ENCODE data around the gene SLC30A1. TPM values are rescaled to one million over a fixed set of nuclear protein-coding genes. Genes with fewer than 3 reads are reported as not detected.
"Not testable (repeated sequence)": the region's sequence is repeated elsewhere in the genome, so short reads cannot be mapped to it uniquely, and the experiment has no call there.

SLC30A1 gene
- total RNA-seq, 2 experiments from 2014 or later: 11.3 to 12.1 TPM

DNA sequence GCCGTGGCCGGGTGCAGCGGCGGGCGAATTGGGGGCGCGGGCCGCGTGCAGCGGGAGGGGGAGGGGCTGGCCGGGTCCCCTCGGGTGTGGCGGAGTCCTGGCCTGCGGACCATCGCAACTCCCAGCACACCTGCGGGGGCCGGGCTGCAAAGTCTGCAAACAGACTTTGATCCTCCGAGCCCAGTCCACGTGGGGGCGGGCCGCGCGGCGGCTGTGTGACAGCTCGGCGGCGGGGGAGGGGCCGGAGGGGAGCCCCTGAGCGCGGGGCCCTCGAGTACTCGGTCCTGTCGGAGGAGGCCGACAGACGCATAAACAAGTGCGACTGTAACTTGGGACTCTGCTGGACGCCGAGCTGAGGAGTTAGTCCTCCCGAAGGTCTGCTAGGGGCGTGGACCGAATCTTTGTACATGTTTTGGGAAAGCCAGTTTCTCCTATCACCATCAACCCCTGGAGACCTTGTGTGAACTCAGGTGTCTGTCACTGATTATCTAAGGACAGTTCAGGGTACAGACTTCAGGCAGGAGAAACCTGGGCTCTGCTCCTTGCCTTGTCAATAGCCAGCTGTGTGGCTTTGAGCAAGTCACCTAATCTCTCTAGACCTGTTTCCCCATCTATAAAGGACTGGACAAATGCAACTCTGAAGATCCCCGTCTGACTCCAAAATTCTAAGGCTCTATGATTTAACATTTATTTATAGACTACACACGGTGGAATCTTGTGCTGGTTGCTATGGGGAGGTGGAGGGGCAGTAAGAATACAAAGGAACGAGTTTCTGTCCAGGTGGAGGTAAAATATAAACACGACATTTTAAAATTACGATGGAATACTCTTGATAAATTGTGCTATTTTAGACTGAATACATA is 710 bp upstream of the SLC30A1 start:
- H3K9me3 Mint-ChIP-seq: no peaks in the 10 kb centered on the region
- peak overlapping the region; percentile 59 for H3K27ac Mint-ChIP-seq
- DNase-seq: no peak
- no peaks in the 10 kb centered on the region for H3K27me3 Mint-ChIP-seq
- H3K36me3 Mint-ChIP-seq: peaks cover 9% of the 10 kb centered on the region
- peaks cover 23% of the 10 kb centered on the region for H3K4me1 Mint-ChIP-seq
- peak overlapping the region; percentile 75 for H3K4me3 Mint-ChIP-seq

DNA sequence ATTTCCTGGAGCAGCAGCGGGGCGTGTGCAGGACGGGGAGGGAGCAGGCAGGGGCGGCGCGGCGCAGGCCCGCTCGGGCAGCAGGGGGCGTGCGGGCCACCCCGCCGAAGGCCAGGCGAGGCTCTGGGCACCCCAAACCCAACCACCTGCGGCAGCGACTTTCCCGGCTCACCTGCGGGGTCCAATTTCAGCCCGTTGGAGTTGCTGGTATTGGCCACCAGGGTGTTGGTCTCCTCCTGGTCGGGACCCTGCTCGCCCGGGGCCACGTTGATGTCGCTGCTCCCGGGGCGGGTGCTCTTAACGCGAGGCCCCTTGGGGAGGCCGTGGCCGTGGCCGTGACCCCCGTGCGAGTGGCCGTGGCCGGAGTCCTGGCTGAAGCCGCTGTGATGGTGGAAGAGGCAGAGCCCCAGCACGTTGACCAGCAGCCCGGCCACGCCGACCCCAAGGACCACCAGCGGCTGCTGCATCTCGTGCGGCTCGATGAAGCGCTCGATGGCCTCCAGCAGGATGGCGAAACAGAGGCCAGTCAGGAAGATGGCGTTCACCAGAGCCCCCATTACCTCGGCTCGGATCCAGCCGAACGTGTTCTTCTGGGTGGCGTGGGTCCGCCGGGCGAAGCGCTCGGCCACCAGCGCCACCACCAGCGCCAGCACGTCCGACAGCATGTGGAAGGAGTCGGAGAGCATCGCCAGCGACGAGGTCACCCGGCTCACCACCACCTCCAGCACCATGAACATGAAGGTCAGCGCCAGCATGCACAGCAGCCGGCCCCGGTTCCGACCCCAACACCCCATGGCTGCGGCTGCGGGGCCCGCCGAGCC is 932 bp downstream of the SLC30A1 start:
- Mint-ChIP-seq H3K9me3 (no peaks in the 10 kb centered on the region), H3K27me3 (no peaks in the 10 kb centered on the region), H3K4me3 (peak overlapping the region; percentile 92), H3K36me3 (peaks cover 18% of the 10 kb centered on the region), H3K27ac (peak overlapping the region; percentile 92), H3K4me1 (peaks cover 33% of the 10 kb centered on the region)
- DNase-seq: peak; percentile 85

DNA sequence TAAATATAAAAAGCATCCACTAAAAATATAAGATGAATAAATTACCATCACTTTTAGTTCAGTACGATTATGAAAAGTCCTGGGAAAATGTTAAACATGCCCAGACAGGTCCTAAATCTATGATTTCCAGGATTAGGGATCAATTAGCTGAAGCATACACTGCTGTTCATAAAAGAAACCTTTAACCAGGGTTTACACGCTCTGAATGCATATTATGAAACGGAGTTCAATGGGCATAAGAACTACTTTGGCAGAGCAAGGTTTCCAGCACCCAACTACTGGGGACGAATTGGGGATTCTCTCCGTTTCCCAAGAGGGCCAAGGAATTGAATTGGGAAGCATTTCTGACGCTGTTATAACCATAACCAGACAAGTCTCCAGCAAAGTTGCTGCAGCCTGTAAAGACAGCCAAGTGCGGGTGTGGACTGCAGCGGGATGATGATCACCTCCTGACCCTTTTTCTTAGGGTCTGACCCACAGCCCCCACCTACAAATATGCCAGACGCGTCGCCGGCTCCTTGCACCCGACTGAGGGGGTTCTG is 1.6 kb downstream of the SLC30A1 start:
- peak overlapping the region; percentile 92 for H3K4me3 Mint-ChIP-seq
- H3K4me1 Mint-ChIP-seq: peaks cover 33% of the 10 kb centered on the region
- no peaks in the 10 kb centered on the region for H3K9me3 Mint-ChIP-seq

DNA sequence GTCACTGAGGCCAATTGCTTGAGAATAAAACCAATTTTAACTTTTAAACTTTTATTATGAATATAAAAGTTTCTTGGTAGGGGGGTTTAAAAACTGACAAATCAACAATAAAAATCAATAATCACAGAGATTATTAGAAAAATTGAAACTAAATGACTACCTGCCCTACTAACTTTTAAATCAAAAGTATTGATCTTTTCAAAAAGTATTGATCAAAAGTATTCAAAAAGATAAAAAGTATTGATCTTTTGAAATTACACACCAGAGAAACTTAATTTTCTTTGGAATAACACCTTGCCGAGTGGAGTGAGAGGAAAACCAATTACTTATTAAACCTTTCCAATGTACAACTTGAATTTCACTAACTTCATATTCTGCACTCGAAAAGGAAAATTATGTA is 2.2 kb downstream of the SLC30A1 start:
- no peaks in the 10 kb centered on the region for H3K27me3 Mint-ChIP-seq
- H3K27ac Mint-ChIP-seq: no peak overlapping the region
- no peak for DNase-seq
- H3K36me3 Mint-ChIP-seq: peaks cover 18% of the 10 kb centered on the region
- peaks cover 30% of the 10 kb centered on the region for H3K4me1 Mint-ChIP-seq
- H3K9me3 Mint-ChIP-seq: no peaks in the 10 kb centered on the region
- peak overlapping the region; percentile 92 for H3K4me3 Mint-ChIP-seq

More for the DNA sequence above, 1.6 kb downstream of the SLC30A1 start:
- DNase-seq: no peak
- no peak overlapping the region for H3K27ac Mint-ChIP-seq
- H3K36me3 Mint-ChIP-seq: peaks cover 18% of the 10 kb centered on the region
- no peaks in the 10 kb centered on the region for H3K27me3 Mint-ChIP-seq

DNA sequence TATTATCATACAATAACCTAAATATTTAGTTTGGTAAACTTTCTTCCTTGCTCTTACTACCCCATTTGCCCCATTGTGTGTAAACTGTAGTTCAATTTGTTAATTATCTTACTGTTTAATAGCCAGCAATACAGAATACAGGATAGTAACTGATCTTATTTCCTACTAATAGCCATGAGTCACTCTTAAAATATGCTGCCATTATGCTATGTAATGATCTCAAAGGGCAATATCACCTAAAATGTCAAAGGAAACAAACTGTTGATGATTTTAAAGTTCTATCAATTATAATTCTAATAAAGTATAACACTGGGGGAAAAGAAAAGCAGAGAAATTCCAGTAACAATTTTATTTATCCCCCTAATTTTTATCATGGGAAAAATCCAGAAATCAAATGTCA is 4.3 kb downstream of the SLC30A1 start:
- H3K4me3 Mint-ChIP-seq: no peak overlapping the region
- no peaks in the 10 kb centered on the region for H3K9me3 Mint-ChIP-seq
- no peaks in the 10 kb centered on the region for H3K27me3 Mint-ChIP-seq
- peaks cover 29% of the 10 kb centered on the region for H3K4me1 Mint-ChIP-seq
- H3K36me3 Mint-ChIP-seq: peaks cover 18% of the 10 kb centered on the region
- no peak for DNase-seq
- H3K27ac Mint-ChIP-seq: no peak overlapping the region

DNA sequence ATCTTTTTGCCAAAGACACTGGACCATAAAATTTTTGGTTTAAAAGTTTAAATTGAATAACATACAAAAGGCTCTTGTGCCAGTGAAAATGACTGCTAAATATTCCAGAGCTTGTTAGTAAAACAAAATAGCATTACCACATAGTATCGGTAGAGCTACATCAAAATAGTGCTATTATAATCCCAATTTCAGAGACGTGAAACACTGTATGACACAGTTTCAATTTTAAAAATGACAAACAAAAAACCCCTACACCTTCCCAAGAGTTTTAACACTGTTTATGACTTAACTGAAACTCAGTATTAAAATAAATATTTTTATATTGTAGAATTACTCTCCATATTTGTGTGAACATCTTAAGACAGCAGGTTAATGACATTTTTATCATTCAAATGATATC is 7.0 kb downstream of the SLC30A1 start:
- H3K27ac Mint-ChIP-seq: no peak overlapping the region
- peaks cover 18% of the 10 kb centered on the region for H3K36me3 Mint-ChIP-seq
- no peak overlapping the region for H3K4me3 Mint-ChIP-seq
- no peak for DNase-seq
- H3K9me3 Mint-ChIP-seq: no peaks in the 10 kb centered on the region
- H3K4me1 Mint-ChIP-seq: peaks cover 32% of the 10 kb centered on the region
- H3K27me3 Mint-ChIP-seq: no peaks in the 10 kb centered on the region

DNA sequence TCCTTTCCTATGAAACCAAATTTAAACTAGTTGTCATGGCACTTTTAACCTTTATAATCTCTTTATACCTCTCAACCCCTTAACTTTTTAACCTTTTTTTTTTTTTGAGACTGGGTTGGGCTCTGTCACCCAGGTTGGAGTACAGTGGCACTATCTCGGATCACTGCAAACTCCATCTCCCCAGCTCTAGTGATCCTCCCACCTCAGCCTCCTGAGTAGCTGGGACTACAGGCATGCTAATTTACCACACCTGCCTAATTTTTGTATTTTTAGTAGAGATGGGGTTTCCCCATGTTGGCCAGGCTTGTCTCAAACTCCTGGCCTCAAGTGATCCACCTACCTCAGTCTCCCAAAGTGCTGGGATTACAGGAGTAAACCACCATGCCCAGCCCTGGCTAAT is 8.6 kb downstream of the SLC30A1 start:
- not testable (repeated sequence) for H3K9me3 Mint-ChIP-seq, DNase-seq

DNA sequence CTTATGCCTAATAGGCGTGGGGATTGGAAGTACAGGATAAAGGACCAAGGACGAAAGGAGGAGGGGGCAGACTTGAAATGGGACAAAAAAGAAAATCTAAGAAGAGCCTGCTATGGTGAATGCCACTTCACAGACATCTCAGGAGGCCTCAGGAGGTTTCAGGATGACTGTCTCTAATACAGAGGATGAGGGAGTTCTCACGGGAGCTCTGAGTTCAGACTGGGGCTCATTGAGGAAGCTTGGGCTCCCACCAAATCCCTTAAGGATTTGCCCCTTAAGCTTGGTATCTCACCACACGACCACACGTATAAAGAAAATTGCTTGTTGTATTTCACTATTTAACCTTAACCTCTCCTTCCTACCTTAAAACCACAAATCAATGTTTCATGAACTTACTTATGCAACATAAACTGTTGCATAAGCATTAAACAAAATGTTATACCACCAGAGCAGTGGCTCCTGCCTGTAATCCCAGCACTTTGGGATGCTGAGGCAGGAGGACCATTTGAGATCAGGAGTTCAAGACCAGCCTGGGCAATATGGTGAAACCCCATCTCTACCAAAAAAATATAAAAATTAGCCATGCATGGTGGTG is 12.4 kb downstream of the SLC30A1 start:
- Mint-ChIP-seq H3K9me3 (no peaks in the 10 kb centered on the region), H3K36me3 (no peaks in the 10 kb centered on the region), H3K27ac (no peak overlapping the region), H3K27me3 (no peaks in the 10 kb centered on the region), H3K4me1 (peaks cover 14% of the 10 kb centered on the region), H3K4me3 (no peak overlapping the region)
- no peak for DNase-seq

More for the DNA sequence above, 8.6 kb downstream of the SLC30A1 start:
- H3K27ac Mint-ChIP-seq, H3K36me3 Mint-ChIP-seq, H3K4me3 Mint-ChIP-seq, H3K27me3 Mint-ChIP-seq: not testable (repeated sequence)
- H3K4me1 Mint-ChIP-seq: peaks cover 29% of the 10 kb centered on the region

DNA sequence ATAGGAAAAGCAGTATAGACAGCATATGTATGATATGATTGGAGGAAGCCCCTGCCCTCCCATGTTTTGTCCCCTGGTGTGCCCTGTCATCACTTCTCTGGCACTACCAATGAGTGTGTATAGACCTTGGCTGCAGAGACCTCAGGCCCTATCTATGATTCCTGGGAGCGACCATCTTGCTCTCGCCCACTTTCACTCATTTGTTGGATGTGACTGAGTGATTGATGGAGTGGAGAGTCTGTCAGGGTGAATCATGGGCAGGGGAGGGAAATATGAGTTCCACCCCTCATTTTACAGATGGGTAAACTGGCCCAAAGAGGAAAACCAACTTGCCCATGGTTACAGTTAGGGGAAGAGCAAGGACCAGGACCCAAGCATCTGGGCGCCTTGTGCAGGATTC is 14.9 kb downstream of the SLC30A1 start:
- Mint-ChIP-seq H3K9me3 (no peaks in the 10 kb centered on the region), H3K27ac (no peak overlapping the region), H3K4me1 (peaks cover 9% of the 10 kb centered on the region), H3K27me3 (no peaks in the 10 kb centered on the region), H3K4me3 (no peak overlapping the region), H3K36me3 (no peaks in the 10 kb centered on the region)
- no peak for DNase-seq

DNA sequence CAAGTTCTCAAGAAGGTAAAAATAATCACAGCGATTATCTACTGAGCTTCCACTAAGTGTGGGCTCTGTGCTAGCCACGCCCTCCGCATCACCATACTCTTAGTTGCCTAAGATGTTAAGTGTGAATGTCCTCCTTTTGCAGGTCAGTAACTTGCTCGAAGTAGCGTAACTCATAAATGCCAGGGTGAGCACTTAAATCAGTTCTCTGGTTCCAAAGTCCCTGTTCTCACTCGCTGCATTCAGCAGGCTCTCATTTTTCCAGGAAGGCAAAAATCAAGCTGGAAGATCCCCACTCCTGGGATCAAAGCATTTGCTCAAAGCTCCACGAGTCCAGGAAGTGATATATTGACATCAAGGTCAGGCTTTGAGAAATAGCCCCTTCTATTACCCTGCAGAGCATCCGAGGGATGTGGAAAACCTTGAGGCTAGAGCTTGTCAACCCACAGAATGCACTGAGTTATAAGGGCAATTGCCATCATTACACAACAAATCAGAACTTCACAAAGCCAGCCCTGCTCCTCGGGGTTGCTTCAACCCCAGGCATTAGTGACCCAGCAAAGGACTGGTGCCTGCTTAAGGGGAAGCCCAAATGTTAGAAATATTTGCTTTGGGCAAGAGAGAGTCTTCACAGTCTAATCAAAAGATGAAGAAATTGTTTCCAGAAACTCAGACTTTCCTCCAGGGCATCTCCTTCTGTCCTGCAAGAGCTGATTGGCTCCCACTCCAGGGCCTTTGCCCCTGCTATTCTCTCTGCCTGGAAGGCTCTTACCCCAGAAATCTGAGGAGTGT is 19.5 kb downstream of the SLC30A1 start:
- Mint-ChIP-seq H3K4me1 (no peaks in the 10 kb centered on the region), H3K27ac (no peak overlapping the region), H3K27me3 (no peaks in the 10 kb centered on the region), H3K36me3 (no peaks in the 10 kb centered on the region), H3K9me3 (no peaks in the 10 kb centered on the region), H3K4me3 (no peak overlapping the region)
- DNase-seq: no peak

DNA sequence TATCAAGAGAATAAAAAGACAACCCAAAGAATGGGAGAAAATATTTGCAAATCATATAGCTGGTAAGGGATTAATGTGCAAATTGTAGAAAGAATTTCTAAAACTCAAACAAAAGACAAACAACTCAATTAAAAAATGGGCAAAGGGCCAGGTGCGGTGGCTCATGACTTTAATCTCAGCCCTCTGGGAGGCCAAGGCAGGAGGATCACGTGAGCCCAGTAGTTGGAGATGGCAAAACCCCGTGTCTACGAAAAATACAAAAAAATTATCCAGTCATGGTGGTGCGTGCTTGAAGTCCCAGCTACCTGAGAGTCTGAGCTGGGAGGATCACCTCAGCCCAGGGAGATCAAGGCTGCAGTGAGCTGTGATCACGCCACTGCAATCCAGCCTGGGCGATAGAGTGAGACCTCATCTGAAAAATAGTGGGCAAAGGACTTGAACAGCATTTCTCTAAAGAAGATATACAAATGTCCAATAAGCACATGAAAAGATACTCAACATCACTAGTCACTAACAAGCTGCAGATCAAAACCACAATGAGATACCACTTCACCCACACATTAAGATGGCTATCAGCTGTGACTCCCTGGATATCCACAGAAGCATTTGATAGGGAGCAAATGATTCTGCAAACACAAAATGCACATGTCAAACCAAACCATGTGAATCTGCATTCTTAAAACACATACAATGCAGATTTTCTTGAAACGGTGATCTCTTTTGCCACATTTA is 20.9 kb downstream of the SLC30A1 start:
- no peak for DNase-seq
- Mint-ChIP-seq H3K27ac (no peak overlapping the region), H3K27me3 (no peaks in the 10 kb centered on the region), H3K4me3 (no peak overlapping the region), H3K4me1 (no peaks in the 10 kb centered on the region), H3K36me3 (no peaks in the 10 kb centered on the region), H3K9me3 (no peaks in the 10 kb centered on the region)

DNA sequence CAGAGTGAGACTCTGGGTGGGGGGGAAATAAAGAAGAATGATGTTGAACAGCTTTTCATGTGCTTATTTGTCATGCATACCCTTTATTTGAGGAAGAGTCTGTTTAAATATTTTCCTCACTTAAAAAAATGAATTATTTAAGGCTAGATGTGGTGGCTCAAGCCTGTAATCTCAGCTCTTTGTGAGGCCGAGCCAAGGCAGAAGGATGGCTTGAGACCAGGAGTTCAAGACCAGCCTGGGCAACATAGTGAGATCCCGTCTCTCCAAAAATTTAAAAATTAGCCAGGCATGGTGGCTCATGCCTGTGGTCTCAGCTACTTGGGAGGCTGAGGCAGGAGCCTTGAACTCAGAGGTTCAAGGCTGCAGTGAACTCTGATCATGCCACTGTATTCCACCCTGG is 25.4 kb downstream of the SLC30A1 start:
- Mint-ChIP-seq H3K4me1 (no peaks in the 10 kb centered on the region), H3K27ac (no peak overlapping the region), H3K36me3 (no peaks in the 10 kb centered on the region), H3K27me3 (no peaks in the 10 kb centered on the region), H3K9me3 (no peaks in the 10 kb centered on the region), H3K4me3 (no peak overlapping the region)
- no peak for DNase-seq

DNA sequence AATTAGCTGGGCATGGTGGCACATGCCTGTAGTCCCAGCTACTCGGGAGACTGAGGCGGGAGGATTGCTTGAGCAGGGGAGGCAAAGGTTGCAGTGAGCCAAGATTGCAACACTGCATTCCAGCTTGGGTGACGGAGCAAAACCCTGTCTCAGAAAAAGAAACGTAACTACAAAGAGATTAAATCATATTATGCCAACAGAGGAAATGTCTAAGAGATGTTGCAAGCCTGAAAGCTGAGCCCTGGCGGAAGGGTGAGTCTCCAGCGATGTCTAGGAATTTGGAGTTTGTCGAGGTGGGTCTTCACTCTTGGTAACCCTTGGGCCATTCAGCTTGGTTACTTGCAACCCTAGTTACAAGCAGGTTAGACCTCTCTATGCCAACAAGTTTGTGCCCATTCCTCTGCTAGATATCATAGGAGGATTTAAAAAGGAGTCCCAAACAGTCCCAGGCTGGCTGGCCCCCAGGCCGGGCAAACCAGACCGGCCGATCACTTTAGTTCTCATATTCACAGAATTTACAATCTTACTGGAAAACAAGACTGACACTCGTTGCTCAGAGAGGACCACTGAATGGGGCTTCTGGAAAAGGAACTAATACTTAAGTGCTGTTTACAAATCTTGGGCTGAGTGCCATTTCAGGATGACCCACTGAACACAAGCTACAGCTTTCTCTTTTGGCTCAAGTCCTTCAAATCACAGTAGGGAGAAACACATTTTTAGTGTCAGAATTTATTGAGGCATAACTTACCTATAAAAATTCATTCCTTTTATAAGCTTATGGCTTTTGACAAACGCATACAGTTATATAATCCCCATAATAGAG is 27.1 kb downstream of the SLC30A1 start:
- no peaks in the 10 kb centered on the region for H3K27me3 Mint-ChIP-seq
- no peaks in the 10 kb centered on the region for H3K36me3 Mint-ChIP-seq
- no peaks in the 10 kb centered on the region for H3K9me3 Mint-ChIP-seq
- H3K4me1 Mint-ChIP-seq: no peaks in the 10 kb centered on the region
- no peak for DNase-seq
- no peak overlapping the region for H3K27ac Mint-ChIP-seq
- no peak overlapping the region for H3K4me3 Mint-ChIP-seq
